Lung (tissue), 12 donors: ENCODE results near the gene RASSF9. TPM values are rescaled to one million over a fixed set of nuclear protein-coding genes. Genes with fewer than 3 reads are reported as not detected.

Experiments
- ATAC-seq: fragments of 200-7000 bp; cut with Tn5 transposase; one replicate; pipeline ENCODE4 v1.9.1; 2020; ENCODE audit warnings: moderate number of reproducible peaks; ENCODE audit not compliant: insufficient read depth, low FRiP score
- DNase-seq, 3 donors: peaks; one replicate each; pipeline ENCODE4 v3.0.0-alpha.2; 2013 to 2017
- H3K27ac ChIP-seq, 2 donors: one replicate each; pipeline ENCODE4 v1.5.1; 2013; ENCODE audit warnings: mild to moderate bottlenecking in 2 of 2, moderate library complexity in 2 of 2, control low read depth in 1 of 2, inconsistent platforms in 1 of 2, low read depth in 1 of 2, low read length in 1 of 2
- H3K27me3 ChIP-seq, 3 donors: one replicate each; pipeline ENCODE4 v1.5.1; 2013; ENCODE audit warnings: low read length in 2 of 3; ENCODE audit not compliant: control insufficient read depth in 3 of 3, insufficient read depth in 3 of 3
- H3K36me3 ChIP-seq, 4 donors: one replicate each; pipeline ENCODE4 v1.5.1; 2013; ENCODE audit warnings: low read length in 4 of 4, mild to moderate bottlenecking in 1 of 4, moderate library complexity in 1 of 4; ENCODE audit not compliant: control insufficient read depth in 4 of 4, insufficient read depth in 4 of 4
- H3K4me1 ChIP-seq, 5 donors: one replicate each; pipeline ENCODE4 v1.5.1; 2013; ENCODE audit warnings: low read length in 5 of 5, mild to moderate bottlenecking in 2 of 5, moderate library complexity in 1 of 5; ENCODE audit not compliant: control insufficient read depth in 5 of 5, insufficient read depth in 5 of 5
- H3K4me3 ChIP-seq: one replicate; pipeline ENCODE4 v1.5.1; 2013; ENCODE audit warnings: mild to moderate bottlenecking, control low read depth, moderate library complexity
- H3K9ac ChIP-seq, 2 donors: one replicate each; pipeline ENCODE4 v1.5.1; 2013; ENCODE audit warnings: low read length in 2 of 2, control low read depth in 1 of 2; ENCODE audit not compliant: insufficient read depth in 1 of 2
- H3K9me3 ChIP-seq, 4 donors: one replicate each; pipeline ENCODE4 v1.5.1; 2013; ENCODE audit warnings: low read length in 3 of 4, mild to moderate bottlenecking in 1 of 4, moderate library complexity in 1 of 4; ENCODE audit not compliant: control insufficient read depth in 4 of 4, insufficient read depth in 3 of 4
- WGBS, 2 donors: extraction: QIAGEN DNeasy Blood & Tissue Kit; methylation state at CpG; one replicate each; pipeline ENCODE4 v1.1.7; 2013; 5-methylcytosine and 5-hydroxymethylcytosine counted together
- polyA plus RNA-seq, 2 donors: library from polyadenylated mRNA; stranded (reverse); fragments of 200-250 nt; gene quantifications; one replicate each; pipeline ENCODE4 v1.2.1, GENCODE V29; 2013
- total RNA-seq, 2 donors: library from RNA; depleted of rRNA in 1 of 2; stranded (reverse); fragments of >200 nt in 1 of 2; gene quantifications; one replicate each; pipeline ENCODE4 v1.2.1, GENCODE V29; 2014 to 2021
- TF ChIP-seq, protein P1 (sequence below): IDR thresholded peaks from 2 replicates; pipeline ENCODE4 v1.5.1; 2012; ENCODE audit warnings: mild to moderate bottlenecking; ENCODE audit errors: control extremely low read depth, extremely low read depth
- donor health status: control.
- donor health status: control.
- donor health status: Bipolar disorder and iron deficiency.
- donor health status: healthy.
- donor health status: DM: yes; HTN: yes; CAD: no.

RASSF9 gene
- total and polyA plus RNA-seq, 4 donors = 2.1 to 14.3 (median 6.2) TPM

DNA sequence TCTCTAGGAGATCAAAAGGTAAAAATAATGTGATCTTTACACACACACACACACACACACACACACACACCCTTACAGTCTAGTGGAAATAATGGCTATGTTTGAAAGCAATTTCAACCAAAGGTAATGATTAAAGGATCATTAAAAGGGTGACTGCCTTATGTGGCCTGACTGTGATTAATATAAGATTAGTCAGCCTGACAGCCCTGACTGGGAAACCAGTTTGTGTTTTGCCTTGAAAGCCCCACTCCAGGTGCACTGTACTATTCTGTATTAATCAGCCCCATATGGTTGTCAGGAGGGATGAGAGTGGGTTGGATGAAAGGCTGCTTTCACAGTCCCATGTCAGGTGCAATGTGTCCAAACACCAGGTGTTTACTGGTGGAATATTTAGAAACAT is 10.5 kb downstream of the RASSF9 start:
- Histone ChIP-seq H3K27me3 (no peaks in the 10 kb centered on the region), H3K9me3 (no peaks in the 10 kb centered on the region), H3K36me3 (no peaks in the 10 kb centered on the region), H3K9ac (no peak overlapping the region), H3K4me1 (peaks cover 0 to 6% (median under 1%) of the 10 kb centered on the region in 5 donors), H3K27ac (no peak overlapping the region), H3K4me3 (no peak overlapping the region)
- no peak for ATAC-seq
- no peak for DNase-seq
- TF ChIP-seq, protein P1, sequence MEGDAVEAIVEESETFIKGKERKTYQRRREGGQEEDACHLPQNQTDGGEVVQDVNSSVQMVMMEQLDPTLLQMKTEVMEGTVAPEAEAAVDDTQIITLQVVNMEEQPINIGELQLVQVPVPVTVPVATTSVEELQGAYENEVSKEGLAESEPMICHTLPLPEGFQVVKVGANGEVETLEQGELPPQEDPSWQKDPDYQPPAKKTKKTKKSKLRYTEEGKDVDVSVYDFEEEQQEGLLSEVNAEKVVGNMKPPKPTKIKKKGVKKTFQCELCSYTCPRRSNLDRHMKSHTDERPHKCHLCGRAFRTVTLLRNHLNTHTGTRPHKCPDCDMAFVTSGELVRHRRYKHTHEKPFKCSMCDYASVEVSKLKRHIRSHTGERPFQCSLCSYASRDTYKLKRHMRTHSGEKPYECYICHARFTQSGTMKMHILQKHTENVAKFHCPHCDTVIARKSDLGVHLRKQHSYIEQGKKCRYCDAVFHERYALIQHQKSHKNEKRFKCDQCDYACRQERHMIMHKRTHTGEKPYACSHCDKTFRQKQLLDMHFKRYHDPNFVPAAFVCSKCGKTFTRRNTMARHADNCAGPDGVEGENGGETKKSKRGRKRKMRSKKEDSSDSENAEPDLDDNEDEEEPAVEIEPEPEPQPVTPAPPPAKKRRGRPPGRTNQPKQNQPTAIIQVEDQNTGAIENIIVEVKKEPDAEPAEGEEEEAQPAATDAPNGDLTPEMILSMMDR = no peak

DNA sequence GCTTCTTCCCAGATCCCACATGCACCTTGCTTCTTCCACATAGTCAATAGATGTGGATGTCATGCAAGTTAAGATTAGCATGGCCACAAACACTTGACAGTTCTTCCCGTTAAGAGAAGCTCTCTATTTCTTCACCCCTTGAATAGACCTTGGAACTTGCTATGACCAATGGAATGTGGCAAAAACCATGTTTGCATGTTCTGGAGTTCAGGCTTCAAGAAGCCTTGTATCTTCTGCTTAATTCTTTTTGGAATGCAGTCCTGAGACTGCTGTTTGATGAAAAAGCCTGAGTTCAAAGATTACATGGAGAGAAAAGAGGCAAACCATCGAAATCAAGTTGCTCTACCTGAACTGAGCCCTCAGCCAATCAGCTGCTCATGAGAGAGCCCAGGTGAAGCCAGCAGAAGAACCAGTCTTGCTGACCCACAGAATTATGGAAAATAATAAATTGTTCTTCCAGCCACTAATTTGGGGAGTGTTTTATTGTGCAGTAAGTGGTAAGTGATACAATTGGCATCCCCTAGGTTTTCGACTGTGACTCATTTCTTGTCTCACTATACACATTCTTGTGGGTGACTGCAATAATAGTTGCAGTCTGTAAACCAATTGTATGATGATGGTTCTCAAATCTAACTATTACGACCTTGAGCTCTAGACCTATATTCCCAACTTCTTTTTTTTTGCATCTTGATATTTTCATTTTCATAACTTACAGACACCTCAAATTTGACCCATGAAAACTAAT is 12.6 kb downstream of the RASSF9 start:
- no peak for DNase-seq
- WGBS, 2 donors = 77 to 86% methylated on average over 4 of the region's 4 CpGs
- no peak for ATAC-seq
- Histone ChIP-seq H3K27me3 (no peaks in the 10 kb centered on the region), H3K27ac (peak overlapping the region in 1 of 2 donors; percentile 21), H3K4me1 (peaks cover 0 to 6% (median 1%) of the 10 kb centered on the region in 5 donors), H3K9ac (no peak overlapping the region), H3K36me3 (no peaks in the 10 kb centered on the region), H3K9me3 (no peaks in the 10 kb centered on the region), H3K4me3 (no peak overlapping the region)
- TF ChIP-seq, protein P1 = no peak

DNA sequence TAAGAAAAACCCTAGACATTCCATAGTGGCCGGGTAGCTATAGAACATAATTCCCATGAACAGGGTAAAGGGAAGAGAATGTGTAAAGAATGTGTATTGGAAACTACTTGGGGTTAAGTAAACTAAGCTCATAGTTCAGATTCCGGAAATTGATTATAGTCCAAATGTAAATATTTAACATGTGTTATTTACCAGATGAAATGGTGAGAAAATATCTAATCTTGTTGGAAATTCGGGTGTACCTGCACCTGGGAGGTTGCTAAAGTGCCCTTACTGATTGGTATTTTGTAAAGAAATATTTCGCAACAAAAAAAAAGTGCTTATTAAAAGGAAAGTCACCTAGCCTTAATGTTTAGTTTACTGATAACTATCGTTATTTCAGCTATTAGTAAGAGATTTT is 14.4 kb downstream of the RASSF9 start:
- WGBS, 2 donors = 44 to 66% methylated on average over 5 of the region's 5 CpGs

More for the DNA sequence above, 14.4 kb downstream of the RASSF9 start:
- Histone ChIP-seq H3K36me3 (no peaks in the 10 kb centered on the region), H3K27ac (no peak overlapping the region), H3K4me3 (no peak overlapping the region), H3K9ac (no peak overlapping the region), H3K9me3 (no peaks in the 10 kb centered on the region), H3K4me1 (peaks cover 0 to 6% (median 1%) of the 10 kb centered on the region in 5 donors), H3K27me3 (no peaks in the 10 kb centered on the region)
- DNase-seq (peak in 2 of 3 donors; percentile 31 to 40), ATAC-seq (peak; percentile 24)
- TF ChIP-seq, protein P1 = no peak
